Ishikawa (cell line): Measurements from ENCODE around the gene DCBLD1.

ENCODE experiments used
- CEBPB ChIP-seq: IDR thresholded peaks from 2 replicates; pipeline ENCODE4 v1.6.1; 2012
- CREB1 ChIP-seq: IDR thresholded peaks from 2 replicates; pipeline ENCODE4 v1.6.1; 2012; ENCODE audit warnings: low read depth
- EGR1 ChIP-seq: IDR thresholded peaks from 2 replicates; pipeline ENCODE4 v1.6.1; 2012
- EP300 ChIP-seq: IDR thresholded peaks from 2 replicates; pipeline ENCODE4 v1.6.1; 2012; ENCODE audit warnings: borderline replicate concordance
- FOXM1 ChIP-seq: IDR thresholded peaks from 2 replicates; pipeline ENCODE4 v1.6.1; 2012; ENCODE audit warnings: low read depth, borderline replicate concordance
- RAD21 ChIP-seq: IDR thresholded peaks from 2 replicates; pipeline ENCODE4 v1.6.1; 2012; ENCODE audit warnings: low read depth
- TAF1 ChIP-seq: IDR thresholded peaks from 2 replicates; pipeline ENCODE4 v1.6.1; 2012; ENCODE audit warnings: low read depth, mild to moderate bottlenecking
- TCF12 ChIP-seq: IDR thresholded peaks from 2 replicates; pipeline ENCODE4 v1.6.1; 2012; ENCODE audit warnings: low read depth
- YY1 ChIP-seq: IDR thresholded peaks from 2 replicates; pipeline ENCODE4 v1.6.1; 2012; ENCODE audit warnings: low read depth
- ZBTB7A ChIP-seq: IDR thresholded peaks from 2 replicates; pipeline ENCODE4 v1.6.1; 2012; ENCODE audit warnings: low read depth
- TF ChIP-seq, protein P1 (sequence below): IDR thresholded peaks from 2 replicates; pipeline ENCODE4 v1.6.1; 2012; ENCODE audit warnings: low read depth, mild to moderate bottlenecking
- TF ChIP-seq, protein P2 (sequence below): IDR thresholded peaks from 2 replicates; pipeline ENCODE4 v1.6.1; 2012
- TF ChIP-seq, protein P3 (sequence below): IDR thresholded peaks from 2 replicates; pipeline ENCODE4 v1.6.1; 2012

DNA sequence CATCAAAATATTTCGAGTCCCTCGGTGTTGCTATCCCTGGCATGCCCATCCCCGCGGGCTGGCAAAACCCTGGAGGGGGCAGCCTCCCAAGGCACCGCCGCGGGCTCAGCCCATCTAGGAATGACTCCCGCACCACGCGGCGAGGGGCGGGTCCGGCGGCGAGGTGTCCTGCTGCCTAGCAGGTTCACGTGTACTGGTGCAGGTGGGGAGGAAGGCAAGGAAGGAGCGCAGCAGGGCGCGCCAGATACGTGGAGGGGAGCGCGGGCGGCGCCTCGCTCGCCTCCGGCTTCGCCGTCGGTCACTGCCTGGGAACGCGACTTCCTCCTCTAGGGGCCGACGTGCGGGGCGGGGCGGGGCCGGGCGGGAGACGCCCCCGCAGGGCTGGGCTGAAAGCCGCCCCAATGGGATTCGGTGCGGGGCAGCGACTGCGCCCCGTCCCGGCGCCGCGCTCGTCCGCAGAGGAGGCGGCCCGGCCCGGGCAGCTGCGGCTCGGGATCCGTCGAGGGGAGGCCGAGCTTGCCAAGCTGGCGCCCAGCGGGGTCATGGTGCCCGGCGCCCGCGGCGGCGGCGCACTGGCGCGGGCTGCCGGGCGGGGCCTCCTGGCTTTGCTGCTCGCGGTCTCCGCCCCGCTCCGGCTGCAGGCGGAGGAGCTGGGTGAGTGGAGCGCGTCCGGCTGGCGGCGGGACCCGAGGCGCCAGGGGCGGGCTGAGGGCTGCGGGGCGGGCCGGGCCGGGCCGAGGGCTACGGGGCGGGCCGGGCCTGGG is at the start of gene DCBLD1:
- TF ChIP-seq CREB1, result no peak
- TF ChIP-seq RAD21, result no peak
- TF ChIP-seq EGR1, result peak; percentile 61
- TF ChIP-seq EP300, result no peak
- no peak for TF ChIP-seq TAF1
- TF ChIP-seq FOXM1, result no peak
- TF ChIP-seq, protein P1, sequence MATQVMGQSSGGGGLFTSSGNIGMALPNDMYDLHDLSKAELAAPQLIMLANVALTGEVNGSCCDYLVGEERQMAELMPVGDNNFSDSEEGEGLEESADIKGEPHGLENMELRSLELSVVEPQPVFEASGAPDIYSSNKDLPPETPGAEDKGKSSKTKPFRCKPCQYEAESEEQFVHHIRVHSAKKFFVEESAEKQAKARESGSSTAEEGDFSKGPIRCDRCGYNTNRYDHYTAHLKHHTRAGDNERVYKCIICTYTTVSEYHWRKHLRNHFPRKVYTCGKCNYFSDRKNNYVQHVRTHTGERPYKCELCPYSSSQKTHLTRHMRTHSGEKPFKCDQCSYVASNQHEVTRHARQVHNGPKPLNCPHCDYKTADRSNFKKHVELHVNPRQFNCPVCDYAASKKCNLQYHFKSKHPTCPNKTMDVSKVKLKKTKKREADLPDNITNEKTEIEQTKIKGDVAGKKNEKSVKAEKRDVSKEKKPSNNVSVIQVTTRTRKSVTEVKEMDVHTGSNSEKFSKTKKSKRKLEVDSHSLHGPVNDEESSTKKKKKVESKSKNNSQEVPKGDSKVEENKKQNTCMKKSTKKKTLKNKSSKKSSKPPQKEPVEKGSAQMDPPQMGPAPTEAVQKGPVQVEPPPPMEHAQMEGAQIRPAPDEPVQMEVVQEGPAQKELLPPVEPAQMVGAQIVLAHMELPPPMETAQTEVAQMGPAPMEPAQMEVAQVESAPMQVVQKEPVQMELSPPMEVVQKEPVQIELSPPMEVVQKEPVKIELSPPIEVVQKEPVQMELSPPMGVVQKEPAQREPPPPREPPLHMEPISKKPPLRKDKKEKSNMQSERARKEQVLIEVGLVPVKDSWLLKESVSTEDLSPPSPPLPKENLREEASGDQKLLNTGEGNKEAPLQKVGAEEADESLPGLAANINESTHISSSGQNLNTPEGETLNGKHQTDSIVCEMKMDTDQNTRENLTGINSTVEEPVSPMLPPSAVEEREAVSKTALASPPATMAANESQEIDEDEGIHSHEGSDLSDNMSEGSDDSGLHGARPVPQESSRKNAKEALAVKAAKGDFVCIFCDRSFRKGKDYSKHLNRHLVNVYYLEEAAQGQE, result no peak
- TF ChIP-seq ZBTB7A, result no peak
- TF ChIP-seq, protein P2, sequence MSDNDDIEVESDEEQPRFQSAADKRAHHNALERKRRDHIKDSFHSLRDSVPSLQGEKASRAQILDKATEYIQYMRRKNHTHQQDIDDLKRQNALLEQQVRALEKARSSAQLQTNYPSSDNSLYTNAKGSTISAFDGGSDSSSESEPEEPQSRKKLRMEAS, result peak; percentile 91
- TF ChIP-seq, protein P3, sequence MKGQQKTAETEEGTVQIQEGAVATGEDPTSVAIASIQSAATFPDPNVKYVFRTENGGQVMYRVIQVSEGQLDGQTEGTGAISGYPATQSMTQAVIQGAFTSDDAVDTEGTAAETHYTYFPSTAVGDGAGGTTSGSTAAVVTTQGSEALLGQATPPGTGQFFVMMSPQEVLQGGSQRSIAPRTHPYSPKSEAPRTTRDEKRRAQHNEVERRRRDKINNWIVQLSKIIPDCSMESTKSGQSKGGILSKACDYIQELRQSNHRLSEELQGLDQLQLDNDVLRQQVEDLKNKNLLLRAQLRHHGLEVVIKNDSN, result peak; percentile 57
- TF ChIP-seq TCF12, result peak; percentile 47; the same call in 1 of the 2 replicates
- TF ChIP-seq YY1, result no peak; the same call in none of the 2 replicates
- no peak for TF ChIP-seq CEBPB
